Keratinocyte (primary cell): ENCODE measurements around the gene BNC1.

Source experiments
- EZH2 ChIP-seq: IDR thresholded peaks from one replicate; pipeline ENCODE4 v1.6.1; 2012; ENCODE audit warnings: inconsistent platforms, mild to moderate bottlenecking, low read length, moderate library complexity
- TF ChIP-seq, protein P1 (sequence below), 3 experiments: IDR thresholded peaks in 1 of 3; conservative IDR thresholded peaks in 1 of 3; optimal IDR thresholded peaks in 1 of 3; 2 replicates in 2 of 3; 3 replicates in 1 of 3; pipeline versions ENCODE3 to v1.5.1; 2011; ENCODE audit warnings: low read length in 3 of 3, mild to moderate bottlenecking in 3 of 3, moderate library complexity in 2 of 3, control low read depth in 1 of 3, inconsistent platforms in 1 of 3; ENCODE audit not compliant: insufficient read depth in 2 of 3; ENCODE audit errors: extremely low read depth in 1 of 3

DNA sequence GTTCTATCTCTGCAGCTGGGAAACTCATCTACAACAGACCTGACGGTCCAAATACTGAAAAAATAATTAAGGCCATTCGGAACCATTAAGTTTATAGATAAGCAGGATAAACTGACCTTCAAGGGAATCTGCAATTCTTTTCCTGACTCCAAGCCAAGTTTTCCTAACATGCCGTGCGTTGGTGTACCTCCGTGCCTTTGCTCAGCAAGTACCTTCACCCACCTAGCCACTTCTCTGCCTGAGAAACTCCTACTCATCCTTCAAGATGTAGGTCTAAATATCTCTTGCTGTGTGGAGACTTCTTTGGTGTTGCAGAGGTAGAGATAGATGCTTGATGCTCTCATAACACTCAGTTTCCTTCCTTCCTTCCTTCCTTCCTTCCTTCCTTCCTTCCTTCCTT lies 24.2 kb upstream of the BNC1 start:
- no peak for TF ChIP-seq EZH2
- TF ChIP-seq, protein P1, sequence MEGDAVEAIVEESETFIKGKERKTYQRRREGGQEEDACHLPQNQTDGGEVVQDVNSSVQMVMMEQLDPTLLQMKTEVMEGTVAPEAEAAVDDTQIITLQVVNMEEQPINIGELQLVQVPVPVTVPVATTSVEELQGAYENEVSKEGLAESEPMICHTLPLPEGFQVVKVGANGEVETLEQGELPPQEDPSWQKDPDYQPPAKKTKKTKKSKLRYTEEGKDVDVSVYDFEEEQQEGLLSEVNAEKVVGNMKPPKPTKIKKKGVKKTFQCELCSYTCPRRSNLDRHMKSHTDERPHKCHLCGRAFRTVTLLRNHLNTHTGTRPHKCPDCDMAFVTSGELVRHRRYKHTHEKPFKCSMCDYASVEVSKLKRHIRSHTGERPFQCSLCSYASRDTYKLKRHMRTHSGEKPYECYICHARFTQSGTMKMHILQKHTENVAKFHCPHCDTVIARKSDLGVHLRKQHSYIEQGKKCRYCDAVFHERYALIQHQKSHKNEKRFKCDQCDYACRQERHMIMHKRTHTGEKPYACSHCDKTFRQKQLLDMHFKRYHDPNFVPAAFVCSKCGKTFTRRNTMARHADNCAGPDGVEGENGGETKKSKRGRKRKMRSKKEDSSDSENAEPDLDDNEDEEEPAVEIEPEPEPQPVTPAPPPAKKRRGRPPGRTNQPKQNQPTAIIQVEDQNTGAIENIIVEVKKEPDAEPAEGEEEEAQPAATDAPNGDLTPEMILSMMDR (optimal IDR thresholded peaks at IDR 0.05 in 1 of 3, IDR thresholded peaks at IDR 0.05 in 1 of 3, conservative IDR thresholded peaks at IDR 0.05 in 1 of 3; ENCODE audit: extremely low read depth in 1 of 3, insufficient read depth in 2 of 3, low read length in 3 of 3), result no peak
